ENCODE data around the gene NRXN3. TPM values are rescaled to one million over a fixed set of nuclear protein-coding genes. Genes with fewer than 3 reads are reported as not detected.

NRXN3 gene
- total RNA-seq, 4 donors from 2014 or later: 0.56 to 1.6 (median 1.1) TPM

DNA sequence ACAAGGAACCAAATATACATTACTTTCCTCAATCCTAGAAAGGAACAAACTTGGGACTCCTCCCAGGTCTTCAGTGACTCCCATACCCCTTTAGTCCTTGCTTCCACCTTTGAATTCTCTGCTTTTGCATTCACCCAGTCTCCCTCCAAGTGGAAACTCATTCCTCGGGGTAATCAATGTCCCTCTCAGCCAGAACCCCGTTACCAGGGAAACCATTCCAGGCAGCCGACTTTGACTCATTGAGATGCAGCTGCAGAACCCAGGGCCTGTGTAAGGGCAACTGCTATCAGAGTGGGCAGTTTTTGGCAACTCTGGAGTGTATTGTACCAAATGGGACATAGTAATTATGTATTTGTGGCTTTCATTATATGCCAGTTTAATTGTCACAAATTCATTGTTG is 186.2 kb downstream of the NRXN3 start:
- peaks cover 4% of the 10 kb centered on the region in 2 donors for H3K4me1 ChIP-seq
- TF ChIP-seq POLR2A (IDR thresholded peaks at IDR 0.05): no peak
- no peak overlapping the region for H3K27ac ChIP-seq
- 43 to 48% methylated on average over 3 of the region's 3 CpGs for WGBS, 2 donors
- no peaks in the 10 kb centered on the region for H3K27me3 ChIP-seq
- intact Hi-C loops (cut with DNase I): no loop called here
- H3K9me3 ChIP-seq: no peaks in the 10 kb centered on the region
- DNase-seq: no peak
- H3K4me3 ChIP-seq (replicated peaks in 1 of 3): no peak overlapping the region
- H3K36me3 ChIP-seq: no peaks in the 10 kb centered on the region

DNA sequence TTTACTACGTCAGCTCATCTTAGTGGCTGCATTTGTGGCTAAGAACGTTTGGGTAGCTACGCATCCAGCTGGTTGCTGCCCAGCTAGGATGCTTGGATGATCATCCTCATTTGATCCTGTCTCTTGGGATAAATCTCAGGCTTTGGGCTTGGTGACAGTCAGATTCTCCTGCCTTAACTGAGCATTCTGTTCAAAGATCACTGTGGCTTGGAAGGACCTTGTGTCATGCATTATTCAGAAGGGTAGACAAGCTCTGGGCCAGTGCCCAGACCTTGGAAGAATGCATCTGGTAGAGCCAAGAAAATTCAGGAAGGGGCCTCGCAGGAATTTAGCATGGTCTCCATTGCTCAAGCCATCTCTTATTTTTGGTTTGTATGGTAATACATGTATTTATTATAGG is 188.4 kb downstream of the NRXN3 start:
- no peaks in the 10 kb centered on the region for H3K27me3 ChIP-seq
- WGBS, 2 donors: 74 to 86% methylated on average over 4 of the region's 4 CpGs
- H3K36me3 ChIP-seq: no peaks in the 10 kb centered on the region
- H3K27ac ChIP-seq: no peak overlapping the region
- no peaks in the 10 kb centered on the region for H3K9me3 ChIP-seq
- intact Hi-C loops (cut with DNase I): no loop called here
- no peak for DNase-seq
- no peak overlapping the region for H3K4me3 ChIP-seq (replicated peaks in 1 of 3)
- TF ChIP-seq, protein P1, sequence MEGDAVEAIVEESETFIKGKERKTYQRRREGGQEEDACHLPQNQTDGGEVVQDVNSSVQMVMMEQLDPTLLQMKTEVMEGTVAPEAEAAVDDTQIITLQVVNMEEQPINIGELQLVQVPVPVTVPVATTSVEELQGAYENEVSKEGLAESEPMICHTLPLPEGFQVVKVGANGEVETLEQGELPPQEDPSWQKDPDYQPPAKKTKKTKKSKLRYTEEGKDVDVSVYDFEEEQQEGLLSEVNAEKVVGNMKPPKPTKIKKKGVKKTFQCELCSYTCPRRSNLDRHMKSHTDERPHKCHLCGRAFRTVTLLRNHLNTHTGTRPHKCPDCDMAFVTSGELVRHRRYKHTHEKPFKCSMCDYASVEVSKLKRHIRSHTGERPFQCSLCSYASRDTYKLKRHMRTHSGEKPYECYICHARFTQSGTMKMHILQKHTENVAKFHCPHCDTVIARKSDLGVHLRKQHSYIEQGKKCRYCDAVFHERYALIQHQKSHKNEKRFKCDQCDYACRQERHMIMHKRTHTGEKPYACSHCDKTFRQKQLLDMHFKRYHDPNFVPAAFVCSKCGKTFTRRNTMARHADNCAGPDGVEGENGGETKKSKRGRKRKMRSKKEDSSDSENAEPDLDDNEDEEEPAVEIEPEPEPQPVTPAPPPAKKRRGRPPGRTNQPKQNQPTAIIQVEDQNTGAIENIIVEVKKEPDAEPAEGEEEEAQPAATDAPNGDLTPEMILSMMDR (IDR thresholded peaks at IDR 0.05): no peak
- no peak for TF ChIP-seq POLR2A (IDR thresholded peaks at IDR 0.05)
- peaks cover 7 to 10% of the 10 kb centered on the region in 2 donors for H3K4me1 ChIP-seq

DNA sequence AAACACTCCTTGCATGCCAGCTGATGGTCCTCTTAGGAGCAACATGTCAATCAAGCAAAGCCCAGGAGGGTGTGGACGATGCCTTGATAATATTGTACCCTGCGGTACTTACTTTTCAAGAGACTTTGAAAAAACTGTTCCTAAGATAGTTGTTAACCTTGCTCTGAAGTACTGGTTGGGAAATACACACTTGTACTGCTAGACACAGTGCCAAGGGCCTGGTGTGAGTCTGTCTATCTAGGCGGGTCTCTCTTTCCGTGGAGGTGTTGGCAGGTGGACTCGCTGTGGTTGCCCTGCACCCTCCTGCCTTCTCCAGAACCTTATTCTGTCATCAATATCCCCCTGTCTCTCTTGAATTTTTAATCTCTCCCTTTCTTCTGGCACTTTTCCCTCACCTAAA is 189.4 kb downstream of the NRXN3 start:
- DNase-seq: peak; percentile 61 to 63
- intact Hi-C loops (cut with DNase I): no loop called here
- Histone ChIP-seq H3K27me3 (no peaks in the 10 kb centered on the region), H3K4me1 (peaks cover 7 to 10% of the 10 kb centered on the region in 2 donors), H3K27ac (no peak overlapping the region), H3K4me3 (replicated peaks in 1 of 3) (no peak overlapping the region), H3K9me3 (no peaks in the 10 kb centered on the region), H3K36me3 (no peaks in the 10 kb centered on the region)
- TF ChIP-seq, protein P1 (IDR thresholded peaks at IDR 0.05): no peak
- TF ChIP-seq POLR2A (IDR thresholded peaks at IDR 0.05): no peak
- WGBS, 2 donors: 32 to 45% methylated on average over 5 of the region's 5 CpGs

DNA sequence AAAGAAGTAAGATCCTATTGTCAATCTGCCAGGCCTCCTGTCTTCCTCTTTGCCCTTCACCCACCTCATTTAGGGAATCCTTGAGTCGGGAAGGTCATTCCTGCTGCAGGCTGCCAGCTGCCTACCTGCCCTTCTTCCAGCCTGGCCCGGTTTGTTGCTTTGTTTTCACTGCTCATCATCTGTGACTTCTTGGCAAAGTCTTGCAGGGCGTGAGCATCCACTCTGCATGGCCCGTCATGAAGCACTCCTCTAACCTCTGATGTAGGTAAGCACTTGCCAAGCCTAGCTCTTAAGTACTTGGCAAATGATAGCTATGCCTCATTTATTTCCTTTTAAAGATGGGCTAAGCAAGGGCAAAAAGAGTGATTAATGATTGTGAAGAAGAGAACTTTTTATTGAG is 192.8 kb downstream of the NRXN3 start:
- peak; percentile 90 to 92 for DNase-seq
- 35% methylated on average over 4 of the region's 4 CpGs for WGBS, 2 donors
- peaks cover 7 to 10% of the 10 kb centered on the region in 2 donors for H3K4me1 ChIP-seq
- TF ChIP-seq, protein P1 (IDR thresholded peaks at IDR 0.05): no peak
- no peak for TF ChIP-seq POLR2A (IDR thresholded peaks at IDR 0.05)
- H3K27me3 ChIP-seq: no peaks in the 10 kb centered on the region
- H3K4me3 ChIP-seq (replicated peaks in 1 of 3): no peak overlapping the region
- no peaks in the 10 kb centered on the region for H3K9me3 ChIP-seq
- H3K27ac ChIP-seq: peak overlapping the region in 2 of 3 donors; percentile 49 to 56
- H3K36me3 ChIP-seq: no peaks in the 10 kb centered on the region
- intact Hi-C loops (cut with DNase I): no loop called here

DNA sequence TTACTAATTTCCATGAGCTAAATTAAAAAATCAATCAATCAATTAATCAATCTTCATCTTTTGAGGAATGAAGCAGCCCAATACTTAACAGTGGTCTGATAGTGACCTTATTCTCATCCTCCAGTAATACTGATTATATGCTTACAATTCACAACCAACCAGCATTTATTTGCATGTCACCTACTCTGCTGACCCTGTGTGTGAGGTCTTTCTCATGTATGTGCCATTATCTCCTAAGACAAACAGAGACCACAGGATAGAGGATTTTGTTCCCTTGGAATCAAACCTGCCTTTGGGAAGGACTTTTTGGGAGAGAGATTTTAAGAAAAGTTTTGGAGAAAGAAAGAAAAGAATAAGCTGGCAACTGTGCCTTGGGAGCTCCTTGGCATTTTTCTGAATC is 197.2 kb downstream of the NRXN3 start:
- intact Hi-C loops (cut with DNase I): no loop called here
- TF ChIP-seq, protein P1 (IDR thresholded peaks at IDR 0.05): no peak
- TF ChIP-seq POLR2A (IDR thresholded peaks at IDR 0.05): no peak
- Histone ChIP-seq H3K9me3 (no peaks in the 10 kb centered on the region), H3K27me3 (no peaks in the 10 kb centered on the region), H3K27ac (no peak overlapping the region), H3K4me3 (replicated peaks in 1 of 3) (no peak overlapping the region), H3K36me3 (no peaks in the 10 kb centered on the region), H3K4me1 (peaks cover 3 to 5% of the 10 kb centered on the region in 2 donors)
- no peak for DNase-seq

DNA sequence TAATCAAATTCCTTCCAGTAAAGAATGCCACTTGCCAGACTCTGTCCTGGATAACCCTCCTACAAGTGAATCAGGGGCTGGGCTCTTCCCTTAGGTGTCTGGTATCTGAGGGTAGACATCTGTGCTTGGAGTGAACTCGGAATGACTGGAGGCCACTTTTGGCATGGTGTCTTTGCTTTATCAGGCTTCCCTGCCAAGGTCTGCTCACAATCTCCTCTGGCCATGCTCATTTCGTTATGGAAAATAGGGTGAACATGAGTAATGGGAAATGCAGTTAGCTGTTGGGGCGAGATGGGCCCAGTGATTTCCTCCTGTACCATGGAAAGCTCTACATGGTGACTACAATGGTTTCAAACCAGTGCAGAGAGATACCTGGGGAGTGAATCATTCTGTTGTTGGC is 212.9 kb downstream of the NRXN3 start:
- Histone ChIP-seq H3K4me3 (replicated peaks in 1 of 3) (no peak overlapping the region), H3K36me3 (no peaks in the 10 kb centered on the region), H3K4me1 (no peaks in the 10 kb centered on the region), H3K27me3 (no peaks in the 10 kb centered on the region), H3K27ac (no peak overlapping the region), H3K9me3 (no peaks in the 10 kb centered on the region)
- intact Hi-C loops (cut with DNase I): no loop called here
- WGBS, 2 donors: 72 to 74% methylated on average over 3 of the region's 3 CpGs
- no peak for DNase-seq
- no peak for TF ChIP-seq POLR2A (IDR thresholded peaks at IDR 0.05)
- TF ChIP-seq, protein P1 (IDR thresholded peaks at IDR 0.05): no peak
